Mesendoderm (in vitro differentiated cells): ENCODE data around the gene ROBO1.

Experiments used
- DNase-seq: peaks from one replicate; pipeline ENCODE4 v3.0.0; 2013
- H2AK5ac ChIP-seq: 2 replicates; pipeline ENCODE4 v1.6.1; 2013; ENCODE audit warnings: low read length, inconsistent platforms
- H2BK120ac ChIP-seq: 2 replicates; pipeline ENCODE4 v1.6.1; 2013; ENCODE audit warnings: low read depth, mild to moderate bottlenecking, low read length, moderate library complexity, mixed read lengths
- H2BK15ac ChIP-seq: replicated peaks from 2 replicates; pipeline ENCODE4 v1.6.1; 2013; ENCODE audit warnings: low read depth, mild to moderate bottlenecking, moderate library complexity
- H2BK5ac ChIP-seq: 2 replicates; pipeline ENCODE4 v1.6.1; 2013; ENCODE audit warnings: low read length, inconsistent platforms
- H3K18ac ChIP-seq: 2 replicates; pipeline ENCODE4 v1.6.1; 2013; ENCODE audit warnings: mild to moderate bottlenecking, low read length, mixed read lengths
- H3K23ac ChIP-seq: one replicate; pipeline ENCODE4 v1.6.1; 2013; ENCODE audit warnings: low read length
- H3K27ac ChIP-seq: 2 replicates; pipeline ENCODE4 v1.5.1; 2013; ENCODE audit warnings: low read depth, mild to moderate bottlenecking, inconsistent platforms, low read length, moderate library complexity
- H3K27me3 ChIP-seq: 2 replicates; pipeline ENCODE4 v1.6.1; 2013; ENCODE audit warnings: low read length, control low read depth, mild to moderate bottlenecking, inconsistent platforms; ENCODE audit not compliant: insufficient read depth, poor library complexity
- H3K36me3 ChIP-seq: 2 replicates; pipeline ENCODE4 v1.6.1; 2013; ENCODE audit warnings: low read length, inconsistent platforms; ENCODE audit not compliant: control insufficient read depth, insufficient read depth
- H3K4ac ChIP-seq: one replicate; pipeline ENCODE4 v1.6.1; 2013; ENCODE audit warnings: low read depth, mild to moderate bottlenecking, low read length, moderate library complexity
- H3K4me1 ChIP-seq: 2 replicates; pipeline ENCODE4 v1.6.1; 2013; ENCODE audit warnings: low read depth, low read length, inconsistent platforms; ENCODE audit not compliant: control insufficient read depth
- H3K4me2 ChIP-seq: 2 replicates; pipeline ENCODE4 v1.6.1; 2013; ENCODE audit warnings: low read length
- H3K4me3 ChIP-seq: 2 replicates; pipeline ENCODE4 v1.5.1; 2013; ENCODE audit warnings: mild to moderate bottlenecking, low read length
- H3K56ac ChIP-seq: one replicate; pipeline ENCODE4 v1.6.1; 2013; ENCODE audit warnings: low read length
- H3K79me1 ChIP-seq: 2 replicates; pipeline ENCODE4 v1.6.1; 2013; ENCODE audit warnings: low read length, inconsistent platforms
- H3K79me2 ChIP-seq: 2 replicates; pipeline ENCODE4 v1.6.1; 2013; ENCODE audit warnings: mild to moderate bottlenecking, low read length; ENCODE audit not compliant: control insufficient read depth, insufficient read depth
- H3K9ac ChIP-seq: 2 replicates; pipeline ENCODE4 v1.6.1; 2013; ENCODE audit warnings: low read length, inconsistent platforms
- H4K5ac ChIP-seq: one replicate; pipeline ENCODE4 v1.6.1; 2013; ENCODE audit warnings: low read length
- H4K8ac ChIP-seq: one replicate; pipeline ENCODE4 v1.6.1; 2013; ENCODE audit warnings: low read depth, mild to moderate bottlenecking, control low read depth, low read length, moderate library complexity
- WGBS: extraction: QIAGEN DNeasy Blood & Tissue Kit; methylation state at CpG from one replicate; pipeline ENCODE4 v1.1.7; 2013; ENCODE audit warnings: low lambda C conversion rate, missing lambda C conversion rate; ENCODE audit not compliant: insufficient coverage; ENCODE audit errors: extremely low coverage; 5-methylcytosine and 5-hydroxymethylcytosine counted together

Gene ROBO1

DNA sequence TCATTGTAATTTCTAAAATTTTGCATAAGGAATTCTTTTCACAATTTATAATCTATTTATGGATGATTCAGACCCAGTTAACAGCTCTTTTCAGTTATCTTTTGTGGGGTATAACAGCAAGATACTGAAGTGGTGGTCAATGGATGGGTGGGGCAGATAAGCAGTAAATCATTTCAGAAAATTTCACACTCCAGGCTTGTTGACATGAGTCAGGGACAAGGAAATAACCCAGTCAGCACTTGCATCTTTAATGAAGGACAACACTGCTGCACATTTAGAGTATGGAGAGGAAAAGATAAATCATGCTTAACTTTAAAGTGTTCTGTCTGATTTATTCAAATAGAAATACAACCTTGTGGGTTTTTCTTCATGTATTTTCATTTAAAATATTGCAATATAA is 181.6 kb downstream of the ROBO1 start:
- Histone ChIP-seq H2BK5ac (no peak overlapping the region), H4K8ac (no peak overlapping the region), H3K79me1 (no peaks in the 10 kb centered on the region), H3K23ac (no peak overlapping the region), H3K27ac (no peak overlapping the region), H3K4me2 (no peak overlapping the region), H3K4me3 (no peak overlapping the region), H3K4ac (no peak overlapping the region), H3K56ac (no peak overlapping the region), H2AK5ac (no peak overlapping the region), H3K18ac (no peak overlapping the region), H2BK120ac (no peak overlapping the region), H2BK15ac (no peak overlapping the region), H3K79me2 (no peaks in the 10 kb centered on the region), H3K9ac (no peak overlapping the region), H3K4me1 (no peaks in the 10 kb centered on the region), H3K27me3 (no peaks in the 10 kb centered on the region), H4K5ac (no peak overlapping the region), H3K36me3 (no peaks in the 10 kb centered on the region)
- peak; percentile 22 for DNase-seq

DNA sequence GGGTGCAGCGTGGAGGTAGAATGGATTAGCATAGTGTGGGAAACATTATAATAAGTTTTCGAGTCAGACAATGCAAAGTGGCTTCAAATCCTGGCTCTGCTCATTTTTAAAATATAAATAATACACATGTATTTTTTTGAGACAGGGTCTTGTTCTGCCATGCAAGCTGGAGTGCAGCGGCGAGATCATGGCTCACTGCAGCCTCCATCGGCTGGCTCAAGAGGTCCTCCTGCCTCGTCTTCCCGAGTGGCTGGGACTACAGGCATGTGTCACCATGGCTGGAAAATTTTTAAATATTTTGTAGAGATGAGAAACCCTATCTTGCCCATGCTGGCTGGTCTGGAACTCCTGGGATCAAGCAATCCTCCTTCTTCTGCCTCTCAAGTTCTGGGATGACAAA is 194.9 kb downstream of the ROBO1 start:
- no CpG with 5 or more reads among the region's 7 CpGs for WGBS
- DNase-seq, result no peak
- Histone ChIP-seq H2AK5ac (no peak overlapping the region), H3K79me1 (no peaks in the 10 kb centered on the region), H3K4me1 (no peaks in the 10 kb centered on the region), H3K4me2 (no peak overlapping the region), H3K27ac (no peak overlapping the region), H3K23ac (no peak overlapping the region), H2BK5ac (no peak overlapping the region), H3K4me3 (no peak overlapping the region), H3K36me3 (no peaks in the 10 kb centered on the region), H3K27me3 (no peaks in the 10 kb centered on the region), H3K18ac (no peak overlapping the region), H3K4ac (no peak overlapping the region), H4K5ac (no peak overlapping the region), H3K56ac (no peak overlapping the region), H3K9ac (no peak overlapping the region), H2BK15ac (no peak overlapping the region), H2BK120ac (no peak overlapping the region), H3K79me2 (no peaks in the 10 kb centered on the region), H4K8ac (no peak overlapping the region)

- no peak overlapping the region for H3K18ac ChIP-seq
- no peaks in the 10 kb centered on the region for H3K79me2 ChIP-seq
- no peak overlapping the region for H2BK15ac ChIP-seq
- H3K23ac ChIP-seq, result no peak overlapping the region
- H3K36me3 ChIP-seq, result no peaks in the 10 kb centered on the region
- H4K5ac ChIP-seq, result no peak overlapping the region
- H3K4me1 ChIP-seq, result no peaks in the 10 kb centered on the region
- no peaks in the 10 kb centered on the region for H3K79me1 ChIP-seq
- H3K27ac ChIP-seq, result no peak overlapping the region
- no peak overlapping the region for H3K4me3 ChIP-seq
- no CpG with 5 or more reads among the region's 10 CpGs for WGBS
- no peak overlapping the region for H2AK5ac ChIP-seq
- H3K4ac ChIP-seq, result no peak overlapping the region
- no peak overlapping the region for H3K56ac ChIP-seq
- no peak overlapping the region for H2BK5ac ChIP-seq
- H2BK120ac ChIP-seq, result no peak overlapping the region
- H4K8ac ChIP-seq, result no peak overlapping the region
- H3K27me3 ChIP-seq, result no peaks in the 10 kb centered on the region
- H3K4me2 ChIP-seq, result no peak overlapping the region
- DNase-seq, result no peak
- H3K9ac ChIP-seq, result no peak overlapping the region
Measured at GRCh38 chr3:79568938-79569337, 198.9 kb downstream of the ROBO1 start.

GRCh38 chr3:79564192-79564591 is 203.6 kb downstream of the ROBO1 start:
- no peaks in the 10 kb centered on the region for H3K79me1 ChIP-seq
- no peak overlapping the region for H3K9ac ChIP-seq
- H3K36me3 ChIP-seq, result no peaks in the 10 kb centered on the region
- H3K4ac ChIP-seq, result no peak overlapping the region
- no peak overlapping the region for H3K4me3 ChIP-seq
- H3K4me1 ChIP-seq, result no peaks in the 10 kb centered on the region
- no peak overlapping the region for H3K18ac ChIP-seq
- no peak overlapping the region for H2BK15ac ChIP-seq
- no CpG with 5 or more reads among the region's 1 CpG for WGBS
- H2AK5ac ChIP-seq, result no peak overlapping the region
- no peak overlapping the region for H3K4me2 ChIP-seq
- no peak overlapping the region for H4K8ac ChIP-seq
- no peaks in the 10 kb centered on the region for H3K27me3 ChIP-seq
- H3K56ac ChIP-seq, result no peak overlapping the region
- no peaks in the 10 kb centered on the region for H3K79me2 ChIP-seq
- no peak overlapping the region for H4K5ac ChIP-seq
- H2BK120ac ChIP-seq, result no peak overlapping the region
- H3K23ac ChIP-seq, result no peak overlapping the region
- H2BK5ac ChIP-seq, result no peak overlapping the region
- DNase-seq, result no peak
- H3K27ac ChIP-seq, result no peak overlapping the region

GRCh38 chr3:79560698-79561097 is 207.1 kb downstream of the ROBO1 start:
- Histone ChIP-seq H3K79me1 (no peaks in the 10 kb centered on the region), H3K27ac (no peak overlapping the region), H3K4me2 (no peak overlapping the region), H4K5ac (no peak overlapping the region), H2AK5ac (no peak overlapping the region), H2BK120ac (no peak overlapping the region), H3K4ac (no peak overlapping the region), H3K18ac (no peak overlapping the region), H3K23ac (no peak overlapping the region), H3K79me2 (no peaks in the 10 kb centered on the region), H3K4me1 (no peaks in the 10 kb centered on the region), H4K8ac (no peak overlapping the region), H2BK15ac (no peak overlapping the region), H3K9ac (no peak overlapping the region), H2BK5ac (no peak overlapping the region), H3K27me3 (no peaks in the 10 kb centered on the region), H3K36me3 (no peaks in the 10 kb centered on the region), H3K56ac (no peak overlapping the region), H3K4me3 (no peak overlapping the region)
- no peak for DNase-seq
- no CpG with 5 or more reads among the region's 4 CpGs for WGBS

DNA sequence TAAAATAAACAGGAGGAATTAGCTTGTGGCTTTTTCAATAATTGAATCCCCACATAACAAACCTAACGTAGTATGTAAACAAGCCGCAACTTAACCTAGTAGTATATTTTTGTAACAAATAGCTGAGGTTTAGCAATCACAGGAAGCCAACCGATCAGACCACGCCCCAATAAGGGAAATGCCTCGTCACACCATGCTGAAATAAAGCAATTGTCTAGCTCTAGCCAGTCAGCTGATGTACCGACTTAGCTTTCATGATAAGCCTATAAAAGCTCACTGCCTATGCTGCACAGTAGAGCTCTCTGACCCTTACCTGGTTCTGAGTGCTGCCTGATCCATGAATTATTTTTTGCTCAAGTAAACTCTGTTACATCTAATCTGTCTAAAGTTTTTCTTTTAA is 208.9 kb downstream of the ROBO1 start:
- DNase-seq, result no peak
- Histone ChIP-seq H4K8ac (no peak overlapping the region), H2BK5ac (no peak overlapping the region), H3K36me3 (no peaks in the 10 kb centered on the region), H3K56ac (no peak overlapping the region), H2AK5ac (no peak overlapping the region), H2BK120ac (no peak overlapping the region), H3K4ac (no peak overlapping the region), H3K27ac (no peak overlapping the region), H2BK15ac (no peak overlapping the region), H3K79me1 (no peaks in the 10 kb centered on the region), H4K5ac (no peak overlapping the region), H3K79me2 (no peaks in the 10 kb centered on the region), H3K9ac (no peak overlapping the region), H3K23ac (no peak overlapping the region), H3K18ac (no peak overlapping the region), H3K4me3 (no peak overlapping the region), H3K4me2 (no peak overlapping the region), H3K27me3 (no peaks in the 10 kb centered on the region), H3K4me1 (no peaks in the 10 kb centered on the region)
- no CpG with 5 or more reads among the region's 6 CpGs for WGBS
